ENCODE measurements around the gene KRTAP16-1. TPM values are rescaled to one million over a fixed set of nuclear protein-coding genes. Genes with fewer than 3 reads are reported as not detected.
"Not testable (repeated sequence)": the region's sequence is repeated elsewhere in the genome, so short reads cannot be mapped to it uniquely, and the experiment has no call there.

KRTAP16-1 gene, protein sequence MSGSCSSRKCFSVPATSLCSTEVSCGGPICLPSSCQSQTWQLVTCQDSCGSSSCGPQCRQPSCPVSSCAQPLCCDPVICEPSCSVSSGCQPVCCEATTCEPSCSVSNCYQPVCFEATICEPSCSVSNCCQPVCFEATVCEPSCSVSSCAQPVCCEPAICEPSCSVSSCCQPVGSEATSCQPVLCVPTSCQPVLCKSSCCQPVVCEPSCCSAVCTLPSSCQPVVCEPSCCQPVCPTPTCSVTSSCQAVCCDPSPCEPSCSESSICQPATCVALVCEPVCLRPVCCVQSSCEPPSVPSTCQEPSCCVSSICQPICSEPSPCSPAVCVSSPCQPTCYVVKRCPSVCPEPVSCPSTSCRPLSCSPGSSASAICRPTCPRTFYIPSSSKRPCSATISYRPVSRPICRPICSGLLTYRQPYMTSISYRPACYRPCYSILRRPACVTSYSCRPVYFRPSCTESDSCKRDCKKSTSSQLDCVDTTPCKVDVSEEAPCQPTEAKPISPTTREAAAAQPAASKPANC
- not detected for polyA plus RNA-seq (2012; ENCODE audit: insufficient read length, low read depth)

DNA sequence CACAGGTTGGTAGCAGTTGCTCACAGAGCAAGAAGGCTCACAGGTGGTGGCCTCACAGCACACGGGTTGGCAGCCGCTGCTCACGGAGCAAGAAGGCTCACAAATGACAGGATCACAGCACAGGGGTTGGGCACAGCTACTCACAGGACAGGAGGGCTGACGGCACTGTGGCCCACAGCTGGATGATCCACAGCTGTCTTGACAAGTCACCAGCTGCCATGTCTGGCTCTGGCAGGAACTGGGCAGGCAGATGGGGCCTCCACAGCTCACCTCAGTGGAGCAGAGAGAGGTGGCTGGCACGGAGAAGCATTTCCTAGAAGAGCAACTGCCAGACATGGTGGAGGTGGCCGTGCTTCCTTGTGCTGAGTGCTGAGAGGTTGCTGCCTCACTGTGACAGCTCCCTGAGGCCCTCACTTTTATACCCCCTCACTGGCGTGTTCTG is at the start of gene KRTAP16-1:
Gene KRTAP16-1 (minus strand): TSS at position 392 of the 442 bp plus-strand sequence. CDS start 56 bp downstream, at position 336.
- TF ChIP-seq TAF1 (IDR thresholded peaks at IDR 0.05; ENCODE audit: borderline replicate concordance, insufficient read depth, low read length) (no peak), REST (IDR thresholded peaks at IDR 0.05; ENCODE audit: insufficient read depth in 1 of 2, low read depth in 2 of 2, low read length in 2 of 2) (no peak), POLR2AphosphoS5 (IDR thresholded peaks at IDR 0.05; ENCODE audit: low read depth, low read length) (no peak), SIN3A (IDR thresholded peaks at IDR 0.05; ENCODE audit: borderline replicate concordance, insufficient read depth, low read length) (no peak), FOXP2 (optimal IDR thresholded peaks at IDR 0.05; ENCODE audit: borderline replicate concordance, extremely low read depth, extremely low read length, insufficient read depth) (no peak)

GRCh38 chr17:41354536-41354935 is 45.4 kb upstream of the KRTAP16-1 start:
- TF ChIP-seq SIN3A (IDR thresholded peaks at IDR 0.05; ENCODE audit: borderline replicate concordance, insufficient read depth, low read length) = no peak
- TF ChIP-seq REST (IDR thresholded peaks at IDR 0.05; ENCODE audit: insufficient read depth in 1 of 2, low read depth in 2 of 2, low read length in 2 of 2) = no peak
- TF ChIP-seq POLR2AphosphoS5 (IDR thresholded peaks at IDR 0.05; ENCODE audit: low read depth, low read length) = no peak
- no peak for TF ChIP-seq FOXP2 (optimal IDR thresholded peaks at IDR 0.05; ENCODE audit: borderline replicate concordance, extremely low read depth, extremely low read length, insufficient read depth)
- no peak for TF ChIP-seq TAF1 (IDR thresholded peaks at IDR 0.05; ENCODE audit: borderline replicate concordance, insufficient read depth, low read length)

DNA sequence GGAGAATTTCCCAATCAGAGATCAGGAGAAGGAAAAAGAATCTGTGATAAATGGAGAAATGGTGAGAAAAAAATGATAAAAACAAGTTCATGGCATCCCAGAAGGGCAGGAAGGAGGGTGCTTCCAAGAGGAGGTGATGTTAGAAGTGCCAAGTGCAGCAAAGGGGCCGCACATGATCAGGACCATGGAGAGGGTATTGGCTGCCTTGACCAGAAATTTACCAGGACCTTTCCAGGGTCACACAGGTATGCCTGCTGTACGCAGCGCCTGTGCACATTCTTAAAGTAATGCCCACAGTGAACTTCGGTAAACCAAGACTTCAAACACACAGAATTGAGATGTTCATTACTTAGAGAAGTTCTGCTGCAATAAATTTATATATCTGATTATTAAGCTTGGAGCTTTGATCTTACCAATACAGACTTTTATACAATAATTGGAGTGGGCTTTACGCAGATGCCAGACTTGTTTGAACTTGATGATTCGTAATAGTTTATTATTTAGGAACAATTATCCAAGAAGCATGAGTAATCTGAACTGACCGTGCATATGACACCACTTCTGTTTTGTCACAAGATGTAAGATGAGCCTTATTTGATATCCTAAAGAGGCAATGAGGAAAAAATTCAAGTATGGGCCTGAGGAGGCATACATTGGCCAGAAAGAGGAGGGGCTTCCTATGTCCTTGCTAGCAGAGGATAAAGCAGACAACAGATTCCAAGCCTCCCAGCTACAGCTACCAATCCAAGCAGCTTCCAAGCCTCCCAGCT is 43.7 kb upstream of the KRTAP16-1 start:
- TF ChIP-seq REST (IDR thresholded peaks at IDR 0.05; ENCODE audit: insufficient read depth in 1 of 2, low read depth in 2 of 2, low read length in 2 of 2) (peak; percentile 68 to 91), FOXP2 (optimal IDR thresholded peaks at IDR 0.05; ENCODE audit: borderline replicate concordance, extremely low read depth, extremely low read length, insufficient read depth) (no peak)

DNA sequence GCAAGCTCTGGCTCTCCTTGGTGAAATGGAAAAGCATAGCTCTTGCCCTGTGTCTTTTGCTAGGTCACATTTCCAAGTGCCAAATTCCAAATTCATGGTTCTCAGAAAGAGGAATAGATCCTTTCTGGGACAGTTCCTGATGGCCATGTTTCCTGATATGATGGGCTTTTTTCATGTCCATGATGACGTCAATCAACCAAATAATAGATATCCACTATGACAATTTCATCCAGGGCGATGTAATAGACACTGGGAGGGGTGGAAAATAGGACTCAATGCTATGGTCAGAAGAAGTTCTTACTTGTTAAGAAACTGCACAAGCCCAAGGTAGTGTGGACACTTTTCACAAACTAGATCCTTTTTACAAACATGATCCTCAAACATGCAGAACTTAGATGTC is 42.1 kb upstream of the KRTAP16-1 start:
- no peak for TF ChIP-seq TAF1 (IDR thresholded peaks at IDR 0.05; ENCODE audit: borderline replicate concordance, insufficient read depth, low read length)
- TF ChIP-seq POLR2AphosphoS5 (IDR thresholded peaks at IDR 0.05; ENCODE audit: low read depth, low read length) = no peak

GRCh38 chr17:41350381-41350878 is 41.3 kb upstream of the KRTAP16-1 start, which contains the start of gene KRT33A:
Gene KRT33A (minus strand): TSS chr17:41350828. CDS start chr17:41350767, 61 bp downstream.
- TF ChIP-seq FOXP2 (optimal IDR thresholded peaks at IDR 0.05; ENCODE audit: borderline replicate concordance, extremely low read depth, extremely low read length, insufficient read depth); REST (IDR thresholded peaks at IDR 0.05; ENCODE audit: insufficient read depth in 1 of 2, low read depth in 2 of 2, low read length in 2 of 2); POLR2AphosphoS5 (IDR thresholded peaks at IDR 0.05; ENCODE audit: low read depth, low read length): not testable (repeated sequence)

All from PFSK-1 (cell line).